ENCODE measurements around the gene RPL28.

Gene RPL28

GRCh38 chr19:55451965-55452748 lies 66.4 kb downstream of the RPL28 start:
- no peak for DNase-seq

Data from stimulated activated naive CD4-positive, alpha-beta T cell treated with Interleukin-2 at 50 U/mL for 16 hours (primary cell).